Inflammatory macrophage treated with lipopolysaccharide for 4 hours (primary cell): ENCODE measurements around the gene ARID3B.
"Not testable (repeated sequence)": the region's sequence is repeated elsewhere in the genome, so short reads cannot be mapped to it uniquely, and the experiment has no call there.

Experiments used
- DNase-seq: peaks from one replicate; pipeline ENCODE4 v3.0.0-alpha.2; 2020

Gene ARID3B

DNA sequence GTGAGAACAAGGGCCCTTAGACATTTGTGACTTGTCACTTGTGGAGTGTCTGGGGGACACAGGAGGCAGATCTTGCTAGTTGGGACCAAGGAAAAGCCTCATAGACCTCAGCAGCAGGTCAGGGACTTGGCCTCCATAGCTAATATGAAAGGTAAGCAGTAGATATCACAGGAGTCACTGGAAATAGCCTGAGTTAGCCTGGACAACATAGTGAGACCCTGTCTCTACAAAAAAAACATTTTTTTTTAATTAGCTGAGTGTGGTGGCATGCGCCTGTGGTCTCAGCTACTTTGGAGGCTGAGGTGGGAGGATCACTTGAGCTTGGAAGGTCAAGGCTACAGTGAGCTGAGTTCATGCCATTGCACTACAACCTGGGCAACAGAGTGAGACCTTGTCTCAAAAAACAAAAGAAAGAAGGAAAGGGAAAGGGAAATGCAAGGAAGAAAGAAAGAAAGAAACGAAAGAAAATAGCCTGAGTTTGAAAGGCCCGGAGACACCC lies 37.5 kb downstream of the ARID3B start:
- no peak for DNase-seq

- no peak for DNase-seq
Observed at GRCh38 chr15:74579001-74579400, 38.0 kb downstream of the ARID3B start.

DNA sequence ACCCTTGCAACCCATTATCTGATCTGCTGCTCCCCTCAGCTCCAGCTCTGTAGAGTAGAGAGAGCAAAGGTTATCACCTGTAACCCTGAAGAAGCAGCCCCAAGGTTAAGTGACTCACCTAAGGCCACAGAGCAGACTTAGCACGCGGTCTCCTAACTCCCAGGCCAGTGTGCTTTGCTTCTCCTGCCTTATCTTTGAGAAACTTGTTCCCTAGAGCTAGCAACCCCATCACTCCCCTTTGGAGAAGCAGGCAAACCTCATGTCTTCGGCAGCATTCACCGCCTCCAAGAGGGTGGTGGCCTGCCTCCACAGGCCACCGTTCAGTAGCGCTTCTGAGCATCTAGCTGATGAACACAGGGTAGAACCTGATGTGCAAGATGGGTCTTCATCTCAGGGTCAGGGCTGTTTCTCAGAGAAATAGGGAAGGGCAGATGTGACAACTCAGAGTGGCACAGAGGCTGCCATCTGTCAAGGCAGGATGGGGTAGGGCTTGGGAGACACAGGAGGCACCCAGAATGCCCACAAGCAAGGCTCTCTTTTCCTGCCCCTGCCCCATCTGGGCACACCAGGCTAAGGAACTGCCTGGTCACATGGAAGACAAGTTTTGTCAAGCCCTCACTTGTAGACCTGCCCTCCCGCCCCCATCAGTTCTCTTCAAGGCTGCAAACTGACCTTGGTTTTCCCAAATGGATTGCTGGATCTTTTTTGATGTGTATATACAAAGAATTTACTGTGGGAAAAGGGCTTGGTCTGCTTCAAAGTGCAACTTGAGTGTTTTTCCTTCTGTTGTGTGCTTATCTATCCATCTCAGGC lies 39.7 kb downstream of the ARID3B start:
- no peak for DNase-seq

GRCh38 chr15:74584204-74584603 lies 43.2 kb downstream of the ARID3B start:
- no peak for DNase-seq

DNA sequence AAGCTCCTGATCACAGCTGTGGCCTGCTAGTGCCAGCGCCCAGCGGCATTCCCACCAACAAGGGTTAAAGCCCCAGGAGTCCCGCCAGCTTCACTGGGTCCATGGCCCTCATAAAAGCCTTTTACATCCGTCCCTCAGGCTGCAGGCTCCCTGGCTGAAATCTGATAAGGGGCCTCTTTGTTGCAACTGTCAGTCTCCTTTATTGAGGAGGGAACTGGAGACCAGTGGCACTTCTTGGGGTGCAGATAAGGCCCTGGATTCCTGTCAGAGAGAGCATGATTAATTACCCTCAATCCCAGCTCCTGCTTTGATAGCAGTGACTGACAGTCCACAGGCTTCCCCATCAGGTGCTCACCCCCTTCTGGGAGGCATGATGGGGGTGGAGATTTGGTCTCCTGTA lies 43.8 kb downstream of the ARID3B start:
- DNase-seq, result no peak

DNA sequence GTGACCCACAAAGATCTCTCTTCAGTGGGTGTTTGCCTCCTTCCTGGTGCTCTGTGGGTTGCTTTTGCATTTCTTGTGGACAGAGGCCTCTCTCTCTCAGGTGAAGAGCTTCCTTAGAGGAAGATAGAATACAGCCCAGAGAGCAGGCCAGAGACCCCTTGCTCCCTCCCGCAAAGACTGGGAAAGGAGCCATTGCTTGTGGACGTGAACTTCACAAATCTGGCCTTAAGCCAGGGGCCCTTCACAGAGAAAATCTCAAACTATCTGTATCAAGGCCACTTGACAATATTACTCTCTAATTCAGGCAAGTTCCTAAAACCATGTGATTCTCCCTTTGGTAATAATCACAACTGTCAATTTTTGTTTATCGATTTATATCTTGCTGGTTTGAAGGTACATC lies 44.2 kb downstream of the ARID3B start:
- DNase-seq, result no peak

- no peak for DNase-seq
Observed at GRCh38 chr15:74585857-74586256, 44.8 kb downstream of the ARID3B start.

DNA sequence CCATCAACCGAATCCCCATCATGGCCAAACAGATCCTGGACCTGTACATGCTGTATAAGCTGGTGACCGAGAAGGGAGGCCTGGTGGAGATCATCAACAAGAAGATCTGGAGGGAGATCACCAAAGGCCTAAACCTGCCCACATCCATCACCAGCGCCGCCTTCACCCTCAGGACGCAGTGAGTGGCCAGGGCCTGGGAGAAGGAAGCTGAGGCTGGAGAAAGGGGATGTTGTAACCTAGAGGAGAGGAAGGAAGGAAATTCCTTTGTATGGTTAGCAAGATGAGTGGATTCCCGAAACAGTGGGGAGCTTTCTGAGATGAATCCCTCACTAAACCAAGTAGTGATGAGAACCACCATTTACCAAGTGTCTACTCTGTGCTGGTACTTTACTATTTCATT lies 48.8 kb downstream of the ARID3B start:
- peak; percentile 12 for DNase-seq

GRCh38 chr15:74592222-74592621 lies 51.2 kb downstream of the ARID3B start:
- DNase-seq, result no peak

DNA sequence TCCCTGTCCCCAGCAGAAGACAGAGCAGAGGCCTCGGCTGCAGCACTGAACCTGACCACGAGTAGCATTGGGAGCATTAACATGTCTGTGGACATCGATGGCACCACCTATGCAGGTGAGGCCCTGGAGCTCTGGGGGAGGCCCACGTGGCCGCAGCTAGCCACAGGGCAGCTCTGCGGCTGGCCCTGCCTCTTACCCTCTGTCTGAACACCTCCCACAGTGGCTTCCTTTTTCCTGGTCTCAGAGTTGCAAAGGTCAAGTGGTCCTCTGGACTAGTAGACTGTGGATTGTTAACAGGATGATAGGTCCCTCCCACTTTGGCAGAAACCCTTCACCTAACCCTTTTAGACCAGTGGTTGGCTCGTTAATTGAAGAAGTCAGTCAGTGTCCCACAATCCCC lies 52.1 kb downstream of the ARID3B start:
- no peak for DNase-seq

DNA sequence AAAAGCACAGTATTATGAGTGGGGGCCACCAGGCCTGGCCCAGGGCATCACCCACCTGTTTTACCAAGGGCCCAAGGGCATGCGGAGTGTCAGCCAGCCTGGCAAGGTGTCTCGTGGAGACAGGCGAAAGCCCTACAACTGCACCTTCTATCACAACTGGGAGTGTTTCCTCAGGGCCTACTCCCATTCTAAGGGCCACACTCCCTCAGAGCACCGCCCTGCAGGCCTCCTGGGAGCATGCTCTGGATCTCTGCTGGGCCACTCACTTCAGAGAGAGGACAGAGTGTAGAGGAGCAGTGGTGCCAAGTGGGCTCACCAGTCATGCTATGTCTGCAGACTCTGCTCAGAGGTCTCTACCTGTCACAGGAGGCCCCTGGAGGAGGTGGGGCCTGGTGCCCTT lies 53.4 kb downstream of the ARID3B start:
- DNase-seq, result no peak

DNA sequence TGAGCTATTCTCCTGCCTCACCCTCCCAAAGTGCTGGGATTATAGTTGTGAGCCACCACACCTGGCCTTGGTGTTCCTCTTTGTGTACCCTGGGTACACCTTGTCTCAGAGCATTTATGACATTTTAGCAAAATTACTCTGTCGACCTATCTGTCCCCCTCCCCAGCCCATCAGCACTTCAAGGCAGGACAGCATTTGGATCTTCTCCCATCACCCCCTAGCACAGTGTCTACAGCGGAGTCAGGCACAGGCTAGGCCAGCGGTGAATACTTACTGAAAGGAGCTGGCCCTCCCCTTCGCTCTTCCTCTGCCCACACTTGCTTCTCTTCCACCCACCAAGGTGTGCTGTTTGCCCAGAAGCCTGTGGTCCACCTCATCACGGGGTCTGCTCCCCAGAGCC lies 54.3 kb downstream of the ARID3B start:
- no peak for DNase-seq

GRCh38 chr15:74596736-74597135 lies 55.7 kb downstream of the ARID3B start:
- not testable (repeated sequence) for DNase-seq

DNA sequence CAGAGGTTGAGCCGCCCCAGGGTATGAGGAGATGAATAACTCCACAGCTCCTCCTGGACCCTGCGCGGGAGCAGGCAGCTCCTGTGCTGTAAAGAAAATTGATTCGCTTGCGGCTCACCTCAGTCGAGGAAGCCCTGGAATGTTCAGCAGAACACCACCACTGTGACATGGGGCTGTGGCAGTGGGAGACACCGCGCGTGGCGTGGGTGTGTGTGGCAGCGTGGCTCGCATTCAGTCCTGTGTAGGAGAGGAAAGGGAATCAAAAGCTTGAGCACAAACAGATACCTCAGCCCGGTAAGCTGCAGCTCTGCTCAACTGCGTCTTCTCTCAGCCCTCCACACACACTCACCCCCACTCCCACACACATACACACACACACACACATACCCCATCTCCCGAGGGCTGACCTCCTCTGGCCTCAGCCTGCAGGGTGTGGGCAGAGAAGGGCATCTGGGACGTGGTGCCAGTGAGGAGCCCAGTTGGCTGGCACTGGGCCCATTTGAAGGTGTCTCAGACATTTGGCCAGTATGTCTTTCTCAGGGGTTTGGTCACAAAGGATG lies 56.2 kb downstream of the ARID3B start:
- not testable (repeated sequence) for DNase-seq

DNA sequence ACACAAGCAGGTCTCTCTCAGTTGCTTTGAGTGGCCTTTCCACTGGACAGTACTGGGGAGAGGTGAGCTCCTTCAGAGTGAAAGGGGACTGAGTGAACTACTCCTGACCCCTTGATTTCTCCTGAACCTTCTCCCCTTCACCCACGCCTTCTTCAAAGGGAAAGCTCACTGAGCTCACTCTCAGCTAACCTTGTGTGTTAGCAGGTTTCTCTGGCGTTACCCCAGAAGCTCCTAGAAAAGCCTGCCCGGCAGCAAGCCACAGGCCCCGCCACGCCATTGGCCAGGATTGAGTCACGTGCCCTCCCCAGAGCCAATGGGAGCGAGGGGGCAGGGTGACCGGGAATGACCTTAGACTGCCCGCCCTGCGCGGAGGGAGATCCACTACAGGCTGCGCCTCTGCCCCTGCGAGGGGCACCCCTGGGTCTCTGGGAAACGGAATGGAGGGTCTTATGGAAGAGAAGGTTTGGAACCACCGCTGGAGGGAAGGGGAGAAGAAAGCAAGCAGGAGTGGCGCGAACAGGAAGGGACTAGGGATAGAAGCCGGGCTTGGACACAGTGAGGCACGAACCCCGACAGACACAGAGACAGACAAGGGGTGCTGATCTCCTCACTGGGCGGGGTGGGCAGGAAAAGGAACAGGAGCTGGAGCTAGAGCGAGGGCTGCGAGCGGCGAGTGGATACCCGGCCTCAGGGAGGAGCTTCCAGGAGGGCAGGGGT lies 57.3 kb downstream of the ARID3B start:
- peak; percentile 84 for DNase-seq

DNA sequence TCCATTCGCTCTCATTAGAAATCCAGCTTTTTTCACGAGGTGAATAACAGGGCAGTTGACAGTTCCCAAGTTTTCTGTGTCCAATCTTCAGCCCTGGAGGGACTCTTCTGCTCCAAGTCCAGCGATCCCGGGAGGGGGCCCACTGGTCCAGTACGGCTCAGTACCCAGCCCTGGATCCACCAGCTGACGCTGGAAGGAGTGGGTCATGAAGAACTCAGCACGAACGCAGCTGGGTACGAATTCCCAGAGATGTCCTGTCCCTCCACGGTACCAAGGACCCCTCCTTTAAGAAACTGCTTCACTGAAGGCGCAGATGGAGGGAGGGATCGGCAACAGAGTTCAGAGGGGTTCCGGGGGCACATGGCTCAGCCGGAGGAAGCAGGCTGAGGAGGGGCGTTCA lies 58.1 kb downstream of the ARID3B start:
- no peak for DNase-seq

- DNase-seq, result no peak
Observed at GRCh38 chr15:74603026-74603788, 62.2 kb downstream of the ARID3B start.

DNA sequence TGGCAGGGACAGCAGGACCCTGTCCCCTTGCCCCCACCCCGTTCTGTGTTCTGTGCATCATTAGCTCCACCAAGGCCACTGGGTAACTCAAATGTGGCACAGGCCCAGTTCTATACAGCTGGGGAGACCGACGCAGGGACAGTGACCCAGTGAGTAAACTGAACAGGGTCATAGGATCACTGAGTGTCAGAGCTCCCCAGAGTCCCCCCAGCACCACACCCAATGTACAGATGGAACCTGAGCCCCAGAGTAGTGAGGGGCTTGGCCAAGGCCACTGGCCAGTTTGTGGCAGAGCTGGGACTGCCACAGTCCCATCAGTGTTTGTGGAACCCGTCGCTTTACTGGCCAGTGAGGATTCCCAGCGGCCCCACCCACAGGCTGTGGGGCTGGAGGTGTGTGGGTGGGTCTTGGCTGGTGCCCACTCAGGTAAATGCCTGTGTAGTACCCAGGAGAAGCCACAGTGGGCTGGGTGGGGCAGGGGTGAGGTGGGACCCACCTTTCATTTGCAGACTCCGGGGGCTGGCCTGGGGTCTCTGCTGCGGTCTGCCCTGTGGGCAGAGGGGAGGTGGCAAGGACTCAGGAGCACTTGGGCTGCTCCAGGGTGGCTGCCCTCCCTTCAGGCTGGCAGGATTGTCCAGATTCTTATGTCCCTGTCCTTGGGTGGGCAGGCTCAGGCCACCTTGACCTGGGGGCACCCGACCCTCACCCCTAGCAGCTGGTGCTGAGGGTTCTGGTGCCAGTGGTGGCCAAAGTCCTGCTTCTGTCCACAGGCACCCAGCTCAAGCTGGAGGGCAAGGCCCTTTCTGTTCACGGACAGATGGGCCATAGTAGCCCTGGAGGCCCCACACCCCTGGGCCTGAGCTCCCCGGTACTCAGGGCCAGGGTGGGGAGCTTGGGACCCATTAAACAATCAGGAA lies 63.0 kb downstream of the ARID3B start:
- no peak for DNase-seq

DNA sequence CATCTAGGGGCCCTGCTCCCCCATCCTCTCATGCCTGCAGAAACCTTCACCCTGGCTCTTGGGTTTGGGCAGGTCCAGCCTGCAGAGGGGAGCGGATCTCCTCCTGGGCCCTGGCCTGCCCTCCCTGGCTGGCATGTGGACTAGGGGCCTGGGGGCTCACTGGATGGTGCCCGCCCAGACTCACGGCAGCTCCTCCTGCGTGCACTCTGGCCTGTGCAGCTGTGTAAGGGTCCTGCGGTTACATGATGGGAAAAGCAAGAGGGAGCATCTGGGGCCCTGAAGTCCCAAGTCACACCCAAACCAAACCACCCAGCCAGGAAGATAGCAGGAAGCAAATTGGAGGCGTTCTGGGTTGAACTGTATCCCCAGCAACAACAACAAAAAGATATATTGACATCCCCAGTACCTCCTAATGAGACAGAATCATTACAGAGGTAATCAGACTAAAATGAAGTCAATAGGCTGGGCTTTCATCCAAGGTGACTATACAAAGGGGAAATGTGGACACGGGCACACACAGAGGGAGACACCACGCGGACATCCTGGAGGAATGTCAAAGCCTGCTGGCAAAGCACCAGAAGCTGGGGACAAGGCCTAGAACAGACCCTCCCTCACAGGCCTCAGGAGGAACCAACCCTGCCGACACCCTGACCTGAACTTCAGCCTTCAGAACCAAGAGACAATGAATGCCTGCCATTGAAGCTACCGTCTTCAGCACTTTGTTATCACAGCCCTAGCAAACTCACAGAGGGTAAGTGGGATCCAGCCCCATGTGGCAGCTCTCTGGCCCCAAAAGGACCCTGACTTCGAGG lies 64.2 kb downstream of the ARID3B start:
- no peak for DNase-seq

- no peak for DNase-seq
Observed at GRCh38 chr15:74605795-74606150, 64.8 kb downstream of the ARID3B start.

DNA sequence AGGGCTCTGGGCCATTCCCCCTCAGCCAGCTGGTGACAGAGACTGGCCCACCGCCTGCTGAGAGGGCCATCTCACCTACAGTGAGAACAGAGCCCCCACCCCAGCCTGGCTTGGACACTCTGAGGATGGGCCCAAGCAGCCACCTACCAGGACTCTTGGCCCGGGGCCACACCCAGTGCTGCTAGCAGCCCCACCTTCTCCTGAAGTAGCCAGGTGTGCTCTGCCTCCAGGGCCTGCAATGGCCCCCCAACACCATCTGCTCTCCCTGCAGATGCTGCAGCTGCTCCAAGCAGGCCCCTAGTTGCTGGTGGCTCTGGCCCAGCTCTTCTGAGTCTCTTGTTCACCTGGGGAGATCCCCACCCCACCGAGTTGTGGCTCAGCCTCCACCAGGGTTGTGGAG lies 67.8 kb downstream of the ARID3B start:
- DNase-seq, result no peak
